Progenitor cell of endocrine pancreas (in vitro differentiated cells): ENCODE data around the gene SNRNP40. TPM values are rescaled to one million over a fixed set of nuclear protein-coding genes. Genes with fewer than 3 reads are reported as not detected.

ENCODE experiments used
- DNase-seq: peaks from one replicate; pipeline ENCODE4 v3.0.0; 2021; ENCODE audit warnings: low spot score; ENCODE audit not compliant: unreplicated experiment
- H3K27ac Mint-ChIP-seq: 2 replicates; pipeline ENCODE4 v1.8.0; 2021; ENCODE audit warnings: mild to moderate bottlenecking, moderate library complexity, mixed read lengths
- H3K27me3 Mint-ChIP-seq: 2 replicates; pipeline ENCODE4 v1.8.0; 2021; ENCODE audit warnings: mixed read lengths
- H3K36me3 Mint-ChIP-seq: 2 replicates; pipeline ENCODE4 v1.8.0; 2022; ENCODE audit warnings: mixed read lengths; ENCODE audit not compliant: insufficient read depth
- H3K4me1 Mint-ChIP-seq: 2 replicates; pipeline ENCODE4 v1.8.0; 2021; ENCODE audit warnings: low read depth, mixed read lengths
- H3K4me3 Mint-ChIP-seq: 2 replicates; pipeline ENCODE4 v1.8.0; 2021; ENCODE audit warnings: low read depth, mild to moderate bottlenecking, moderate library complexity, mixed read lengths
- H3K9me3 Mint-ChIP-seq: 2 replicates; pipeline ENCODE4 v1.8.0; 2021; ENCODE audit warnings: low read depth, mixed read lengths
- total RNA-seq: library from RNA; stranded (reverse); gene quantifications from 2 replicates; pipeline ENCODE4 v1.2.1, GENCODE V29; 2021
- TF ChIP-seq, protein P1 (sequence below): fragments of 200-600 bp; sonication (generic); IDR thresholded peaks from one replicate; pipeline ENCODE4 v1.5.0; 2021; ENCODE audit warnings: antibody characterized with exemption, mild to moderate bottlenecking; ENCODE audit not compliant: unreplicated experiment

Gene SNRNP40
- total RNA-seq, 1 donor from 2014 or later, result 75.2 TPM

DNA sequence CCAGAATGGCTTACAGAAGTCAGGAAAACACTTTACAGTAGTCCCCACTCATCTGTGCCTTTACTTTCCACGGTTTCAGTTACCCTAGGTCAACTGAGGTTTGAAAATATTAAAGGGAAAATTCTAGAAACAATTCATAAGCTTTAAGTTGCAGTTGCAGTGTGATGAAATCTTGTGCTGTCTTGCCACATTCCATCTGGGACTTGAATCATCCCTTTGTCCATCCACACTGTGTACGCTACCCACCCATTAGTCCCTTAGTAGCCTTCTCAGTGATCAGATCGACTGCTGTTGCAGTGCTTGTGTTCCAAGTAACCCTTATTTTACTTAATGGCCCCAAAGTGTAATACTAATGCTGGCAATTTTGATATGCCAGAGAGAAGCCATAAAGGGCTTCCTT, 30.8 kb upstream of the SNRNP40 start:
- no peaks in the 10 kb centered on the region for H3K9me3 Mint-ChIP-seq
- DNase-seq, result no peak
- H3K36me3 Mint-ChIP-seq, result peaks cover 5% of the 10 kb centered on the region
- H3K27ac Mint-ChIP-seq, result no peak overlapping the region
- no peaks in the 10 kb centered on the region for H3K27me3 Mint-ChIP-seq
- H3K4me3 Mint-ChIP-seq, result no peak overlapping the region
- no peaks in the 10 kb centered on the region for H3K4me1 Mint-ChIP-seq
- TF ChIP-seq, protein P1, sequence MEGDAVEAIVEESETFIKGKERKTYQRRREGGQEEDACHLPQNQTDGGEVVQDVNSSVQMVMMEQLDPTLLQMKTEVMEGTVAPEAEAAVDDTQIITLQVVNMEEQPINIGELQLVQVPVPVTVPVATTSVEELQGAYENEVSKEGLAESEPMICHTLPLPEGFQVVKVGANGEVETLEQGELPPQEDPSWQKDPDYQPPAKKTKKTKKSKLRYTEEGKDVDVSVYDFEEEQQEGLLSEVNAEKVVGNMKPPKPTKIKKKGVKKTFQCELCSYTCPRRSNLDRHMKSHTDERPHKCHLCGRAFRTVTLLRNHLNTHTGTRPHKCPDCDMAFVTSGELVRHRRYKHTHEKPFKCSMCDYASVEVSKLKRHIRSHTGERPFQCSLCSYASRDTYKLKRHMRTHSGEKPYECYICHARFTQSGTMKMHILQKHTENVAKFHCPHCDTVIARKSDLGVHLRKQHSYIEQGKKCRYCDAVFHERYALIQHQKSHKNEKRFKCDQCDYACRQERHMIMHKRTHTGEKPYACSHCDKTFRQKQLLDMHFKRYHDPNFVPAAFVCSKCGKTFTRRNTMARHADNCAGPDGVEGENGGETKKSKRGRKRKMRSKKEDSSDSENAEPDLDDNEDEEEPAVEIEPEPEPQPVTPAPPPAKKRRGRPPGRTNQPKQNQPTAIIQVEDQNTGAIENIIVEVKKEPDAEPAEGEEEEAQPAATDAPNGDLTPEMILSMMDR, result no peak

DNA sequence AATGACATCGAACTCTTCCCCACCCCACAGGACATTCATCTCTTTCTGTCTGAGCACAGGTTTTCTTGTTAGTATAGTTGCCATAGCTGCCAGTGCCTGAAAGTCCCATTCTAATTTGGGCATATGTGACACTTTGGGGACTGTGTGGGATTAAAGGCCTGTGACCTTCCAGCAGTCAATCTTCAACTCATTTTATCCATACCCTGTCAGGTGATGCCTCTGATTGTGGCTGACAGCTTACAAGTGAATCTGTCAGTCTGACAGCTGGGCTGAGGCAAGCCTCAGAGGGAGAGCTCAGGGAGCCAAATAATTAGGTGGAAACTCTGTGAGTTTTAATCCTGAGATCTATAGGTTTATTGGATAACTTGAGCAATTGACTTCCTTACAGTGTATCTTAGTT, 29.9 kb upstream of the SNRNP40 start:
- H3K27ac Mint-ChIP-seq, result no peak overlapping the region
- H3K9me3 Mint-ChIP-seq, result no peaks in the 10 kb centered on the region
- TF ChIP-seq, protein P1, result no peak

DNA sequence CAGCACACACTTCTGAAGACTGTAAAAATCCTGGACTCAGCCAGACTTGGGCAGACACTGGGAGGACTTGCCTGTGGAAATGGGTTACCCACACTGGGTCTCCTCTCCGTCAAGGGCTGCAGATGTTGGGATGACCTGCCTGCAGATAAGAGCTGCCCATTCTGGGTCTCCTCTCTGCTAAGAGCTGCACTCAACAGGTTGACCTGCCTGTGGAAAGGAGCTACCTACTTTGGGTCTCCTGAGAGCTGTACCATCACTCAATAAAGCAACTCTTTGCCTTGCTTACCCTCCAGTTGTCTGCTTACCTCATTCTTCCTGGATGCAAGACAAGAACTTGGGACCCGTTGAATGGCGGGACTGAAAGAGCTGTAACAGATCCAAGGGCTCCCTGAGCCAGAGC, 28.4 kb upstream of the SNRNP40 start:
- Mint-ChIP-seq H3K9me3 (no peaks in the 10 kb centered on the region), H3K4me3 (no peak overlapping the region), H3K4me1 (no peaks in the 10 kb centered on the region), H3K36me3 (peaks cover 6% of the 10 kb centered on the region), H3K27ac (no peak overlapping the region), H3K27me3 (no peaks in the 10 kb centered on the region)
- no peak for DNase-seq
- TF ChIP-seq, protein P1, result no peak

More for the DNA sequence above, 29.9 kb upstream of the SNRNP40 start:
- no peak for DNase-seq
- H3K4me3 Mint-ChIP-seq, result no peak overlapping the region
- peaks cover 5% of the 10 kb centered on the region for H3K36me3 Mint-ChIP-seq
- no peaks in the 10 kb centered on the region for H3K4me1 Mint-ChIP-seq
- H3K27me3 Mint-ChIP-seq, result no peaks in the 10 kb centered on the region

DNA sequence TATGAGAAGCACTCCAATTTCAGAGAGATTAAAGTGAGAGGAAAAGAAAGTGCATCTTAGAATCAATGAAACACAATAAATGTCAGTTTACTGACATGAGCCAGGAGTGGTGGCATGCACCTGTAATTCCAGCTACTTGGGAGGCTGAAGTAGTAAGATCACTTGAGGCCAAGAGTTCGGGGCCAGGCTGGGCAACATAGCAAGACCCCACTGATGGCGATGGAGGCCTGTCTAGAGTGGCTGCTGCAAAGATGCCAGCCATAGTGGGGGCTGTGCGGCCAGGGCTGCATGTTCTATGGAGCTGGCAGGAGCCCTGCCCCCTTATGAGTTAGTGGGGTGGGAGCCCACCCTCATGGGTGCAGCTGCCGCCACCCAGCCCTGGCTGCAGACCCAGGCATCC, 27.5 kb upstream of the SNRNP40 start:
- Mint-ChIP-seq H3K27me3 (no peaks in the 10 kb centered on the region), H3K4me1 (peaks cover 2% of the 10 kb centered on the region), H3K4me3 (no peak overlapping the region), H3K27ac (no peak overlapping the region), H3K9me3 (no peaks in the 10 kb centered on the region), H3K36me3 (peaks cover 6% of the 10 kb centered on the region)
- DNase-seq, result no peak
- TF ChIP-seq, protein P1, result no peak

DNA sequence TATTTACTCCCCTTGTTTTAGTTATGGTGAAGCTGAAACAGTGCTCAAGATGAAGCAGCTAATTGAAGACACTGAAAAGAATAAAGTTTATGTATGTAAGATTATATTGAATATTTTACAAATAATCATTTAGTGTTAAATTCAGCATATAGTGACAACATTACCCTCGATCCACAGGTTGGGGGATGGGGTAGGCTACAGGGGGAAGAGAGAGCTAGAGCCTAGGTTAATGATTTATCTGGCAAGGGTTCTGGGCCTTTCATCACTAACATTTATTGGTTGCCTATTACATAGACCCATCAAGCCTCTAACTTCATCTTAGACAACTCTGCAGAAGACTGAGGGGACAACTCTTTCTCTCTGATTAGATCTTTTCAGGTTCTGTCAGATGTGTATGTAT, 21.6 kb upstream of the SNRNP40 start:
- Mint-ChIP-seq H3K9me3 (no peaks in the 10 kb centered on the region), H3K27ac (no peak overlapping the region), H3K4me3 (no peak overlapping the region), H3K27me3 (no peaks in the 10 kb centered on the region), H3K4me1 (peaks cover 8% of the 10 kb centered on the region), H3K36me3 (peaks cover 5% of the 10 kb centered on the region)
- no peak for DNase-seq
- TF ChIP-seq, protein P1, result no peak
